GM21529 (cell line): ENCODE results near the gene KRT16.
"Not testable (repeated sequence)": the region's sequence is repeated elsewhere in the genome, so short reads cannot be mapped to it uniquely, and the experiment has no call there.

Experiments used
- ATAC-seq: cut with Tn5 transposase; IDR thresholded peaks from one replicate; pipeline ENCODE4 v1.9.1; 2021; ENCODE audit not compliant: unreplicated experiment

Gene KRT16

GRCh38 chr17:41585301-41586056 is 27.1 kb downstream of the KRT16 start:
- no peak for ATAC-seq

GRCh38 chr17:41584331-41584927 is 28.1 kb downstream of the KRT16 start:
- not testable (repeated sequence) for ATAC-seq

- ATAC-seq: no peak
Measured at GRCh38 chr17:41583137-41584127, 29.1 kb downstream of the KRT16 start.

- not testable (repeated sequence) for ATAC-seq
Measured at GRCh38 chr17:41582061-41582968, 30.3 kb downstream of the KRT16 start.

GRCh38 chr17:41581366-41582060 is 31.1 kb downstream of the KRT16 start:
- no peak for ATAC-seq

GRCh38 chr17:41580687-41581365 is 31.7 kb downstream of the KRT16 start:
- ATAC-seq: no peak

GRCh38 chr17:41580244-41580575 is 32.4 kb downstream of the KRT16 start:
- ATAC-seq: no peak

GRCh38 chr17:41579484-41580243 is 32.9 kb downstream of the KRT16 start:
- no peak for ATAC-seq

- no peak for ATAC-seq
Measured at GRCh38 chr17:41578971-41579370, 33.6 kb downstream of the KRT16 start.

- no peak for ATAC-seq
Measured at GRCh38 chr17:41578538-41578937, 34.0 kb downstream of the KRT16 start.

- not testable (repeated sequence) for ATAC-seq
Measured at GRCh38 chr17:41576740-41577139, 35.8 kb downstream of the KRT16 start.

GRCh38 chr17:41575336-41575735 is 37.2 kb downstream of the KRT16 start:
- ATAC-seq: no peak

GRCh38 chr17:41571561-41572434 is 40.8 kb downstream of the KRT16 start, which contains the start of gene KRT9:
TSS of gene KRT9 (minus strand) at chr17:41572059. CDS start at chr17:41571992, 67 bp downstream.
- no peak for ATAC-seq

- ATAC-seq: no peak
Measured at GRCh38 chr17:41567317-41567716, 45.2 kb downstream of the KRT16 start.

GRCh38 chr17:41565338-41565737 is 47.2 kb downstream of the KRT16 start:
- no peak for ATAC-seq

- no peak for ATAC-seq
Measured at GRCh38 chr17:41563607-41564170, 48.9 kb downstream of the KRT16 start.

- ATAC-seq: no peak
Measured at GRCh38 chr17:41561554-41561953, 51.0 kb downstream of the KRT16 start.
